ENCODE measurements around the gene RNF167. TPM values are rescaled to one million over a fixed set of nuclear protein-coding genes. Genes with fewer than 3 reads are reported as not detected.
"Not testable (repeated sequence)": the region's sequence is repeated elsewhere in the genome, so short reads cannot be mapped to it uniquely, and the experiment has no call there.

RNF167 gene
- total RNA-seq, 2 donors from 2014 or later = 184 to 197 TPM

GRCh38 chr17:4920351-4921048 is 19.6 kb upstream of the RNF167 start:
- peaks cover 4% of the 10 kb centered on the region for H3K4me1 Mint-ChIP-seq
- H3K27me3 Mint-ChIP-seq = no peaks in the 10 kb centered on the region
- no peaks in the 10 kb centered on the region for H3K9me3 Mint-ChIP-seq
- no peak for ATAC-seq (replicated peaks)
- no peak overlapping the region for H3K27ac Mint-ChIP-seq
- no peaks in the 10 kb centered on the region for H3K36me3 Mint-ChIP-seq (ENCODE audit: low read depth)
- no peak overlapping the region for H3K4me3 Mint-ChIP-seq

- Mint-ChIP-seq H3K36me3 (ENCODE audit: low read depth) (no peaks in the 10 kb centered on the region), H3K4me1 (peaks cover 4% of the 10 kb centered on the region), H3K27me3 (no peaks in the 10 kb centered on the region), H3K4me3 (no peak overlapping the region), H3K27ac (no peak overlapping the region), H3K9me3 (no peaks in the 10 kb centered on the region)
- no peak for ATAC-seq (replicated peaks)
Measured at GRCh38 chr17:4921320-4921719, 18.7 kb upstream of the RNF167 start.

- Mint-ChIP-seq H3K36me3 (ENCODE audit: low read depth) (peaks cover 18% of the 10 kb centered on the region), H3K4me3 (peak overlapping the region; percentile 15)
- ATAC-seq (replicated peaks) = peak; percentile 63
- not testable (repeated sequence) for H3K27me3 Mint-ChIP-seq, H3K4me1 Mint-ChIP-seq, H3K27ac Mint-ChIP-seq, H3K9me3 Mint-ChIP-seq
Measured at GRCh38 chr17:4926577-4927335, 13.3 kb upstream of the RNF167 start.

- Mint-ChIP-seq H3K36me3 (ENCODE audit: low read depth) (peaks cover 20% of the 10 kb centered on the region), H3K4me1 (peaks cover 17% of the 10 kb centered on the region), H3K4me3 (no peak overlapping the region), H3K27me3 (no peaks in the 10 kb centered on the region), H3K27ac (no peak overlapping the region), H3K9me3 (no peaks in the 10 kb centered on the region)
- ATAC-seq (replicated peaks) = no peak
Measured at GRCh38 chr17:4928881-4929280, 11.2 kb upstream of the RNF167 start.

GRCh38 chr17:4931963-4932362 is 8.1 kb upstream of the RNF167 start, which contains the start of gene GP1BA:
TSS of gene GP1BA (plus strand) at chr17:4932277. CDS start at chr17:4932605, 328 bp downstream.
- Mint-ChIP-seq H3K36me3 (ENCODE audit: low read depth) (peaks cover 40% of the 10 kb centered on the region), H3K9me3 (no peaks in the 10 kb centered on the region), H3K27me3 (no peaks in the 10 kb centered on the region), H3K27ac (peak within 1 kb of the TSS; percentile 47), H3K4me3 (no peak within 1 kb of the TSS), H3K4me1 (peaks cover 21% of the 10 kb centered on the region)
- no peak for ATAC-seq (replicated peaks)

- ATAC-seq (replicated peaks) = no peak
- Mint-ChIP-seq H3K27ac (peak overlapping the region; percentile 47), H3K9me3 (no peaks in the 10 kb centered on the region), H3K4me3 (no peak overlapping the region), H3K27me3 (no peaks in the 10 kb centered on the region), H3K4me1 (peaks cover 21% of the 10 kb centered on the region), H3K36me3 (ENCODE audit: low read depth) (peaks cover 48% of the 10 kb centered on the region)
Measured at GRCh38 chr17:4932756-4933155, 7.3 kb upstream of the RNF167 start.

GRCh38 chr17:4933646-4934045 is 6.4 kb upstream of the RNF167 start:
- Mint-ChIP-seq H3K36me3 (ENCODE audit: low read depth) (peaks cover 50% of the 10 kb centered on the region), H3K4me3 (no peak overlapping the region), H3K4me1 (peaks cover 27% of the 10 kb centered on the region), H3K9me3 (no peaks in the 10 kb centered on the region), H3K27ac (peak overlapping the region; percentile 47), H3K27me3 (no peaks in the 10 kb centered on the region)
- no peak for ATAC-seq (replicated peaks)

GRCh38 chr17:4934173-4934979 is 5.7 kb upstream of the RNF167 start:
- Mint-ChIP-seq H3K4me3 (peak overlapping the region; percentile 42), H3K27me3 (no peaks in the 10 kb centered on the region), H3K4me1 (peaks cover 27% of the 10 kb centered on the region), H3K9me3 (no peaks in the 10 kb centered on the region), H3K27ac (peak overlapping the region; percentile 47), H3K36me3 (ENCODE audit: low read depth) (peaks cover 50% of the 10 kb centered on the region)
- peak; percentile 85 for ATAC-seq (replicated peaks)

- Mint-ChIP-seq H3K4me3 (no peak overlapping the region), H3K9me3 (no peaks in the 10 kb centered on the region), H3K36me3 (ENCODE audit: low read depth) (peaks cover 54% of the 10 kb centered on the region), H3K4me1 (peaks cover 27% of the 10 kb centered on the region), H3K27me3 (no peaks in the 10 kb centered on the region), H3K27ac (peak overlapping the region; percentile 25)
- no peak for ATAC-seq (replicated peaks)
Measured at GRCh38 chr17:4935650-4936049, 4.4 kb upstream of the RNF167 start.

GRCh38 chr17:4936436-4936835 is 3.6 kb upstream of the RNF167 start:
- Mint-ChIP-seq H3K9me3 (no peaks in the 10 kb centered on the region), H3K4me3 (no peak overlapping the region), H3K27ac (peak overlapping the region; percentile 41), H3K36me3 (ENCODE audit: low read depth) (peaks cover 61% of the 10 kb centered on the region), H3K4me1 (peaks cover 33% of the 10 kb centered on the region), H3K27me3 (no peaks in the 10 kb centered on the region)
- no peak for ATAC-seq (replicated peaks)

- H3K27me3 Mint-ChIP-seq = no peaks in the 10 kb centered on the region
- no peak for ATAC-seq (replicated peaks)
- peaks cover 40% of the 10 kb centered on the region for H3K4me1 Mint-ChIP-seq
- peaks cover 73% of the 10 kb centered on the region for H3K36me3 Mint-ChIP-seq (ENCODE audit: low read depth)
- peak overlapping the region; percentile 41 for H3K27ac Mint-ChIP-seq
- H3K4me3 Mint-ChIP-seq = peak overlapping the region; percentile 91
- no peaks in the 10 kb centered on the region for H3K9me3 Mint-ChIP-seq
Measured at GRCh38 chr17:4937553-4937952, 2.5 kb upstream of the RNF167 start.

GRCh38 chr17:4938069-4938491 is 2.0 kb upstream of the RNF167 start:
- H3K4me1 Mint-ChIP-seq = peaks cover 44% of the 10 kb centered on the region
- no peak for ATAC-seq (replicated peaks)
- H3K9me3 Mint-ChIP-seq = no peaks in the 10 kb centered on the region
- H3K36me3 Mint-ChIP-seq (ENCODE audit: low read depth) = peaks cover 78% of the 10 kb centered on the region
- peak overlapping the region; percentile 91 for H3K4me3 Mint-ChIP-seq
- H3K27me3 Mint-ChIP-seq = no peaks in the 10 kb centered on the region
- H3K27ac Mint-ChIP-seq = peak overlapping the region; percentile 93

- peaks cover 84% of the 10 kb centered on the region for H3K36me3 Mint-ChIP-seq (ENCODE audit: low read depth)
- H3K4me3 Mint-ChIP-seq = peak overlapping the region; percentile 91
- H3K27ac Mint-ChIP-seq = peak overlapping the region; percentile 93
- no peaks in the 10 kb centered on the region for H3K9me3 Mint-ChIP-seq
- ATAC-seq (replicated peaks) = no peak
- H3K27me3 Mint-ChIP-seq = no peaks in the 10 kb centered on the region
- peaks cover 41% of the 10 kb centered on the region for H3K4me1 Mint-ChIP-seq
Measured at GRCh38 chr17:4938688-4939545, 1.2 kb upstream of the RNF167 start.

- H3K36me3 Mint-ChIP-seq (ENCODE audit: low read depth) = peaks cover 84% of the 10 kb centered on the region
- no peaks in the 10 kb centered on the region for H3K9me3 Mint-ChIP-seq
- H3K27ac Mint-ChIP-seq = peak overlapping the region; percentile 93
- peak overlapping the region; percentile 91 for H3K4me3 Mint-ChIP-seq
- H3K4me1 Mint-ChIP-seq = peaks cover 41% of the 10 kb centered on the region
- ATAC-seq (replicated peaks) = peak; percentile 0
- H3K27me3 Mint-ChIP-seq = no peaks in the 10 kb centered on the region
Measured at GRCh38 chr17:4939546-4939795, 597 bp upstream of the RNF167 start.

All from activated T-helper 17 cell treated with anti-CD3 and anti-CD28 coated beads, Interleukin-2, amount 50 U/mL, for 72 hours (primary cell).